Measurements from ENCODE around the gene RELCH. TPM values are rescaled to one million over a fixed set of nuclear protein-coding genes. Genes with fewer than 3 reads are reported as not detected.

Gene RELCH
- 11.8 TPM for polyA plus RNA-seq (2013, experiment 1 of 2)
- polyA plus RNA-seq (2013, experiment 2 of 2): 12.6 TPM

GRCh38 chr18:62186774-62187542 is at the start of gene RELCH, which contains the start of gene PIGN:
Gene RELCH (plus strand): TSS chr18:62187255. CDS start chr18:62187506, 251 bp downstream.
Gene PIGN (minus strand): TSS chr18:62187056. CDS start chr18:62161353, 25,703 bp downstream.
- Histone ChIP-seq H3K79me1 (replicated peaks; ENCODE audit: low read length, poor library complexity, severe bottlenecking) (no peaks in the 10 kb centered on the region), H3K27ac (ENCODE audit: low read length, poor library complexity, severe bottlenecking) (peak within 1 kb of the TSS; percentile 84), H3K9ac (ENCODE audit: low read length) (peak within 1 kb of the TSS; percentile 94), H3K23ac (ENCODE audit: low read length in 2 of 2) (peak within 1 kb of the TSS in 1 of 2 experiments; percentile 92), H3K4ac (ENCODE audit: low read depth in 1 of 2, low read length in 2 of 2) (peak within 1 kb of the TSS; percentile 61 to 78), H3K14ac (ENCODE audit: low read length in 2 of 2) (peak within 1 kb of the TSS; percentile 19 to 74), H2BK12ac (ENCODE audit: low read length in 2 of 2) (no peak within 1 kb of the TSS), H4K8ac (ENCODE audit: low read length) (peak within 1 kb of the TSS; percentile 45), H2BK5ac (ENCODE audit: low read depth, low read length, poor library complexity, severe bottlenecking) (peak within 1 kb of the TSS; percentile 39), H3K18ac (ENCODE audit: low read depth in 1 of 2, low read length in 2 of 2) (peak within 1 kb of the TSS; percentile 83 to 89), H3K4me2 (ENCODE audit: low read length, poor library complexity, severe bottlenecking) (peak within 1 kb of the TSS; percentile 90), H3K27me3 (ENCODE audit: control insufficient read depth in 1 of 2, insufficient read depth in 1 of 2, low read length in 2 of 2) (no peaks in the 10 kb centered on the region), H2AK5ac (ENCODE audit: low read length, severe bottlenecking) (no peak within 1 kb of the TSS), H2BK15ac (ENCODE audit: low read depth, poor library complexity, severe bottlenecking) (peak within 1 kb of the TSS; percentile 88), H2AFZ (ENCODE audit: low read depth, low read length) (peak within 1 kb of the TSS; percentile 74), H2BK120ac (ENCODE audit: low read depth, low read length) (no peak within 1 kb of the TSS), H3K9me3 (ENCODE audit: control insufficient read depth, low read length) (no peaks in the 10 kb centered on the region), H3K4me1 (ENCODE audit: control insufficient read depth, insufficient read depth, low read depth, low read length) (peaks cover 2% of the 10 kb centered on the region), H4K91ac (ENCODE audit: low read length) (peak within 1 kb of the TSS; percentile 90), H3K36me3 (ENCODE audit: control insufficient read depth in 1 of 2, insufficient read depth in 2 of 2, low read depth in 1 of 2, low read length in 2 of 2) (no peaks in the 10 kb centered on the region), H3K4me3 (ENCODE audit: insufficient read depth in 1 of 2, low read depth in 1 of 2, low read length in 2 of 2) (peak within 1 kb of the TSS; percentile 94 to 99)
- peak; percentile 99 for DNase-seq
- under 1% methylated on average over 39 of the region's 55 CpGs for WGBS

GRCh38 chr18:62138461-62139235 is 48.4 kb upstream of the RELCH start:
- no peaks in the 10 kb centered on the region for H3K27me3 ChIP-seq (ENCODE audit: control insufficient read depth in 1 of 2, insufficient read depth in 1 of 2, low read length in 2 of 2)
- H3K36me3 ChIP-seq (ENCODE audit: control insufficient read depth in 1 of 2, insufficient read depth in 2 of 2, low read depth in 1 of 2, low read length in 2 of 2): peaks cover 0 to 34% of the 10 kb centered on the region in 2 experiments
- H3K23ac ChIP-seq (ENCODE audit: low read length in 2 of 2): no peak overlapping the region
- no peak overlapping the region for H3K27ac ChIP-seq (ENCODE audit: low read length, poor library complexity, severe bottlenecking)
- no peaks in the 10 kb centered on the region for H3K79me1 ChIP-seq (replicated peaks; ENCODE audit: low read length, poor library complexity, severe bottlenecking)
- no peak overlapping the region for H2BK120ac ChIP-seq (ENCODE audit: low read depth, low read length)
- H3K9ac ChIP-seq (ENCODE audit: low read length): no peak overlapping the region
- no peak overlapping the region for H2BK5ac ChIP-seq (ENCODE audit: low read depth, low read length, poor library complexity, severe bottlenecking)
- 67% methylated on average over 1 of the region's 2 CpGs for WGBS
- no peak overlapping the region for H2AFZ ChIP-seq (ENCODE audit: low read depth, low read length)
- no peak overlapping the region for H2BK15ac ChIP-seq (ENCODE audit: low read depth, poor library complexity, severe bottlenecking)
- DNase-seq: no peak
- H2AK5ac ChIP-seq (ENCODE audit: low read length, severe bottlenecking): no peak overlapping the region
- H3K9me3 ChIP-seq (ENCODE audit: control insufficient read depth, low read length): no peaks in the 10 kb centered on the region
- no peak overlapping the region for H2BK12ac ChIP-seq (ENCODE audit: low read length in 2 of 2)
- no peak overlapping the region for H3K4ac ChIP-seq (ENCODE audit: low read depth in 1 of 2, low read length in 2 of 2)
- no peak overlapping the region for H3K4me3 ChIP-seq (ENCODE audit: insufficient read depth in 1 of 2, low read depth in 1 of 2, low read length in 2 of 2)
- no peak overlapping the region for H3K18ac ChIP-seq (ENCODE audit: low read depth in 1 of 2, low read length in 2 of 2)
- no peak overlapping the region for H3K14ac ChIP-seq (ENCODE audit: low read length in 2 of 2)
- no peak overlapping the region for H4K91ac ChIP-seq (ENCODE audit: low read length)
- H3K4me1 ChIP-seq (ENCODE audit: control insufficient read depth, insufficient read depth, low read depth, low read length): no peaks in the 10 kb centered on the region
- no peak overlapping the region for H4K8ac ChIP-seq (ENCODE audit: low read length)
- H3K4me2 ChIP-seq (ENCODE audit: low read length, poor library complexity, severe bottlenecking): no peak overlapping the region

- WGBS: no CpG with 5 or more reads among the region's 1 CpG
- H4K91ac ChIP-seq (ENCODE audit: low read length): no peak overlapping the region
- no peaks in the 10 kb centered on the region for H3K9me3 ChIP-seq (ENCODE audit: control insufficient read depth, low read length)
Measured at GRCh38 chr18:62140259-62140658, 46.8 kb upstream of the RELCH start.

GRCh38 chr18:62144338-62144737 is 42.7 kb upstream of the RELCH start:
- Histone ChIP-seq H3K27me3 (ENCODE audit: control insufficient read depth in 1 of 2, insufficient read depth in 1 of 2, low read length in 2 of 2) (no peaks in the 10 kb centered on the region), H3K14ac (ENCODE audit: low read length in 2 of 2) (no peak overlapping the region), H2BK15ac (ENCODE audit: low read depth, poor library complexity, severe bottlenecking) (no peak overlapping the region), H3K18ac (ENCODE audit: low read depth in 1 of 2, low read length in 2 of 2) (no peak overlapping the region), H2AFZ (ENCODE audit: low read depth, low read length) (no peak overlapping the region), H3K4me1 (ENCODE audit: control insufficient read depth, insufficient read depth, low read depth, low read length) (no peaks in the 10 kb centered on the region), H2BK5ac (ENCODE audit: low read depth, low read length, poor library complexity, severe bottlenecking) (no peak overlapping the region), H3K4me3 (ENCODE audit: insufficient read depth in 1 of 2, low read depth in 1 of 2, low read length in 2 of 2) (no peak overlapping the region), H3K9ac (ENCODE audit: low read length) (no peak overlapping the region), H3K9me3 (ENCODE audit: control insufficient read depth, low read length) (no peaks in the 10 kb centered on the region), H3K36me3 (ENCODE audit: control insufficient read depth in 1 of 2, insufficient read depth in 2 of 2, low read depth in 1 of 2, low read length in 2 of 2) (peaks cover 3 to 43% of the 10 kb centered on the region in 2 experiments), H2AK5ac (ENCODE audit: low read length, severe bottlenecking) (no peak overlapping the region), H4K8ac (ENCODE audit: low read length) (no peak overlapping the region), H2BK12ac (ENCODE audit: low read length in 2 of 2) (no peak overlapping the region), H2BK120ac (ENCODE audit: low read depth, low read length) (no peak overlapping the region), H3K4me2 (ENCODE audit: low read length, poor library complexity, severe bottlenecking) (no peak overlapping the region), H3K23ac (ENCODE audit: low read length in 2 of 2) (no peak overlapping the region), H3K27ac (ENCODE audit: low read length, poor library complexity, severe bottlenecking) (no peak overlapping the region), H4K91ac (ENCODE audit: low read length) (no peak overlapping the region), H3K4ac (ENCODE audit: low read depth in 1 of 2, low read length in 2 of 2) (no peak overlapping the region), H3K79me1 (replicated peaks; ENCODE audit: low read length, poor library complexity, severe bottlenecking) (no peaks in the 10 kb centered on the region)
- WGBS: 91% methylated on average over 2 of the region's 2 CpGs
- no peak for DNase-seq

More at GRCh38 chr18:62140259-62140658, 46.8 kb upstream of the RELCH start:
- no peak overlapping the region for H3K14ac ChIP-seq (ENCODE audit: low read length in 2 of 2)
- H3K9ac ChIP-seq (ENCODE audit: low read length): no peak overlapping the region
- H3K4me3 ChIP-seq (ENCODE audit: insufficient read depth in 1 of 2, low read depth in 1 of 2, low read length in 2 of 2): no peak overlapping the region
- no peak overlapping the region for H3K4me2 ChIP-seq (ENCODE audit: low read length, poor library complexity, severe bottlenecking)
- H3K36me3 ChIP-seq (ENCODE audit: control insufficient read depth in 1 of 2, insufficient read depth in 2 of 2, low read depth in 1 of 2, low read length in 2 of 2): peaks cover 3 to 46% of the 10 kb centered on the region in 2 experiments
- no peak overlapping the region for H2BK120ac ChIP-seq (ENCODE audit: low read depth, low read length)
- H3K27ac ChIP-seq (ENCODE audit: low read length, poor library complexity, severe bottlenecking): no peak overlapping the region
- H4K8ac ChIP-seq (ENCODE audit: low read length): no peak overlapping the region
- H2BK5ac ChIP-seq (ENCODE audit: low read depth, low read length, poor library complexity, severe bottlenecking): no peak overlapping the region
- H3K18ac ChIP-seq (ENCODE audit: low read depth in 1 of 2, low read length in 2 of 2): no peak overlapping the region
- H2BK15ac ChIP-seq (ENCODE audit: low read depth, poor library complexity, severe bottlenecking): no peak overlapping the region
- no peak overlapping the region for H3K23ac ChIP-seq (ENCODE audit: low read length in 2 of 2)
- no peak overlapping the region for H3K4ac ChIP-seq (ENCODE audit: low read depth in 1 of 2, low read length in 2 of 2)
- no peaks in the 10 kb centered on the region for H3K79me1 ChIP-seq (replicated peaks; ENCODE audit: low read length, poor library complexity, severe bottlenecking)
- H2AFZ ChIP-seq (ENCODE audit: low read depth, low read length): no peak overlapping the region
- H2BK12ac ChIP-seq (ENCODE audit: low read length in 2 of 2): no peak overlapping the region
- H3K27me3 ChIP-seq (ENCODE audit: control insufficient read depth in 1 of 2, insufficient read depth in 1 of 2, low read length in 2 of 2): no peaks in the 10 kb centered on the region
- H3K4me1 ChIP-seq (ENCODE audit: control insufficient read depth, insufficient read depth, low read depth, low read length): no peaks in the 10 kb centered on the region
- DNase-seq: no peak
- H2AK5ac ChIP-seq (ENCODE audit: low read length, severe bottlenecking): no peak overlapping the region
